IMR-90 (cell line): ENCODE measurements around the gene TOMM22. TPM values are rescaled to one million over a fixed set of nuclear protein-coding genes. Genes with fewer than 3 reads are reported as not detected.

ENCODE experiments used
- ATAC-seq: fragments of 200-7000 bp; cut with Tn5 transposase; 2 replicates; pipeline ENCODE4 v1.9.1; 2020; ENCODE audit warnings: low read depth, mild to moderate bottlenecking, moderate library complexity
- BruUV-seq: library from RNA; stranded (reverse); fragments of 400-500 nt; replicated peaks from 2 replicates; lab custom pipeline; 2021; lab: Mats Ljungman, UMichigan
- CTCF ChIA-PET: fragments of 300-600 bp; formaldehyde crosslinking; extraction: SDS; loops from one replicate; lab custom pipeline; 2021; ENCODE audit warnings: antibody characterized with exemption; lab: Yijun Ruan, JAX
- POLR2A ChIA-PET: fragments of 300-600 bp; sonication (Branson Sonifier 250); formaldehyde crosslinking; loops from one replicate; lab custom pipeline; 2022; ENCODE audit warnings: antibody characterized with exemption; ENCODE audit not compliant: unreplicated experiment; lab: Charles Lee
- DNase-seq: peaks from one replicate; pipeline ENCODE4 v3.0.0; 2013
- H2AFZ ChIP-seq: replicated peaks from 2 replicates; pipeline ENCODE3; 2013; ENCODE audit warnings: low read length, mild to moderate bottlenecking; ENCODE audit not compliant: poor library complexity
- H2AK5ac ChIP-seq: 2 replicates; pipeline ENCODE4 v1.6.1; 2013; ENCODE audit warnings: low read depth, low read length, inconsistent platforms
- H2AK9ac ChIP-seq: replicated peaks from 2 replicates; pipeline ENCODE3; 2013; ENCODE audit warnings: mild to moderate bottlenecking, low read depth, low read length, moderate library complexity; ENCODE audit not compliant: poor library complexity
- H2BK120ac ChIP-seq: 2 replicates; pipeline ENCODE4 v1.6.1; 2013; ENCODE audit warnings: low read depth, low read length, inconsistent platforms
- H2BK15ac ChIP-seq: 3 replicates; pipeline ENCODE4 v1.6.1; 2013; ENCODE audit warnings: low read depth, low read length, inconsistent platforms
- H2BK20ac ChIP-seq: 2 replicates; pipeline ENCODE4 v1.6.1; 2013; ENCODE audit warnings: low read depth, mild to moderate bottlenecking, inconsistent platforms, low read length, moderate library complexity
- H2BK5ac ChIP-seq: 2 replicates; pipeline ENCODE4 v1.6.1; 2013; ENCODE audit warnings: mild to moderate bottlenecking, low read depth, low read length, inconsistent platforms; ENCODE audit not compliant: poor library complexity, severe bottlenecking
- H3K14ac ChIP-seq: replicated peaks from 2 replicates; pipeline ENCODE4 v1.6.1; 2013; ENCODE audit warnings: low read depth, low read length, inconsistent platforms
- H3K18ac ChIP-seq: 2 replicates; pipeline ENCODE4 v1.6.1; 2013; ENCODE audit warnings: low read depth, low read length, control low read depth
- H3K23ac ChIP-seq: 2 replicates; pipeline ENCODE4 v1.6.1; 2013; ENCODE audit warnings: low read depth, low read length, inconsistent platforms
- H3K27ac ChIP-seq: 2 replicates; pipeline ENCODE4 v1.5.1; 2013; ENCODE audit warnings: mild to moderate bottlenecking, control low read depth, low read length; ENCODE audit not compliant: insufficient read depth
- H3K27me3 ChIP-seq: 2 replicates; pipeline ENCODE4 v1.6.1; 2013; ENCODE audit warnings: low read length; ENCODE audit not compliant: control insufficient read depth, insufficient read depth
- H3K36me3 ChIP-seq: 2 replicates; pipeline ENCODE4 v1.6.1; 2013; ENCODE audit warnings: low read length, mixed read lengths; ENCODE audit not compliant: control insufficient read depth, insufficient read depth
- H3K4ac ChIP-seq: 2 replicates; pipeline ENCODE4 v1.6.1; 2013; ENCODE audit warnings: low read depth, low read length, inconsistent platforms
- H3K4me1 ChIP-seq: 2 replicates; pipeline ENCODE4 v1.6.1; 2013; ENCODE audit warnings: low read length, mixed read lengths; ENCODE audit not compliant: control insufficient read depth, insufficient read depth
- H3K4me2 ChIP-seq: 2 replicates; pipeline ENCODE4 v1.6.1; 2013; ENCODE audit warnings: low read depth, mild to moderate bottlenecking, control low read depth, low read length, moderate library complexity
- H3K4me3 ChIP-seq: 2 replicates; pipeline ENCODE4 v1.5.1; 2013; ENCODE audit warnings: low read depth, mild to moderate bottlenecking, control low read depth, low read length, moderate library complexity; ENCODE audit not compliant: insufficient read depth
- H3K56ac ChIP-seq: 2 replicates; pipeline ENCODE4 v1.6.1; 2013; ENCODE audit warnings: low read length, inconsistent platforms; ENCODE audit not compliant: insufficient read depth; ENCODE audit errors: extremely low read depth
- H3K79me1 ChIP-seq, 2 experiments: 2 replicates each; pipeline ENCODE4 v1.6.1; 2013; ENCODE audit warnings: low read length in 2 of 2, inconsistent platforms in 1 of 2, low read depth in 1 of 2
- H3K9ac ChIP-seq: 2 replicates; pipeline ENCODE4 v1.6.1; 2013; ENCODE audit warnings: low read depth, low read length, control low read depth
- H3K9me1 ChIP-seq: 2 replicates; pipeline ENCODE4 v1.6.1; 2013; ENCODE audit warnings: low read length, inconsistent platforms; ENCODE audit not compliant: insufficient read depth
- H3K9me3 ChIP-seq: 2 replicates; pipeline ENCODE4 v1.6.1; 2013; ENCODE audit warnings: low read length; ENCODE audit not compliant: control insufficient read depth, insufficient read depth
- H4K20me1 ChIP-seq: 2 replicates; pipeline ENCODE4 v1.6.1; 2013; ENCODE audit warnings: low read length, inconsistent platforms; ENCODE audit not compliant: insufficient read depth
- H4K5ac ChIP-seq: 2 replicates; pipeline ENCODE4 v1.6.1; 2013; ENCODE audit warnings: mild to moderate bottlenecking, low read depth, low read length, control low read depth
- H4K8ac ChIP-seq, 2 experiments: 2 replicates each; pipeline ENCODE4 v1.6.1; 2013; ENCODE audit warnings: low read depth in 2 of 2, low read length in 2 of 2, control low read depth in 1 of 2, inconsistent platforms in 1 of 2
- H4K91ac ChIP-seq: 2 replicates; pipeline ENCODE4 v1.6.1; 2013; ENCODE audit warnings: low read depth, low read length, inconsistent platforms; ENCODE audit not compliant: insufficient read depth
- BHLHE40 ChIP-seq: fragments of 150-350 bp; IDR thresholded peaks from 2 replicates; pipeline ENCODE4 v1.6.1; 2016; ENCODE audit warnings: mild to moderate bottlenecking, low read depth, low read length
- CEBPB ChIP-seq: IDR thresholded peaks from 2 replicates; pipeline ENCODE4 v1.6.1; 2012; ENCODE audit warnings: low read depth, low read length, improper control_type of control experiment
- CHD1 ChIP-seq: IDR thresholded peaks from 2 replicates; pipeline ENCODE4 v1.6.1; 2012; ENCODE audit warnings: low read depth, low read length, improper control_type of control experiment
- FOS ChIP-seq: fragments of 150-350 bp; IDR thresholded peaks from 2 replicates; pipeline ENCODE4 v1.6.1; 2016; ENCODE audit warnings: low read depth, low read length
- MAFK ChIP-seq: IDR thresholded peaks from 2 replicates; pipeline ENCODE4 v1.6.1; 2012; ENCODE audit warnings: low read depth, low read length, improper control_type of control experiment
- MAZ ChIP-seq: IDR thresholded peaks from 2 replicates; pipeline ENCODE4 v1.6.1; 2012; ENCODE audit warnings: low read depth, mild to moderate bottlenecking, low read length, improper control_type of control experiment, moderate library complexity, borderline replicate concordance
- MXI1 ChIP-seq: IDR thresholded peaks from 2 replicates; pipeline ENCODE4 v1.6.1; 2012; ENCODE audit warnings: low read depth, mild to moderate bottlenecking, low read length, moderate library complexity, borderline replicate concordance
- NFE2L2 ChIP-seq: fragments of 150-350 bp; IDR thresholded peaks from 2 replicates; pipeline ENCODE4 v1.6.1; 2016; ENCODE audit warnings: low read depth, mild to moderate bottlenecking, low read length
- POLR2A ChIP-seq: IDR thresholded peaks from 2 replicates; pipeline ENCODE4 v1.6.1; 2012; ENCODE audit warnings: mild to moderate bottlenecking, low read depth, low read length
- RAD21 ChIP-seq: IDR thresholded peaks from 2 replicates; pipeline ENCODE4 v1.6.1; 2012; ENCODE audit warnings: low read length, improper control_type of control experiment
- RCOR1 ChIP-seq: IDR thresholded peaks from 2 replicates; pipeline ENCODE4 v1.6.1; 2012; ENCODE audit warnings: mild to moderate bottlenecking, low read length, improper control_type of control experiment; ENCODE audit not compliant: insufficient replicate concordance
- RFX5 ChIP-seq: IDR thresholded peaks from 2 replicates; pipeline ENCODE4 v1.8.0; 2012; ENCODE audit warnings: low read depth, mild to moderate bottlenecking, low read length, moderate library complexity
- SMC3 ChIP-seq: fragments of 150-350 bp; IDR thresholded peaks from 2 replicates; pipeline ENCODE4 v1.6.1; 2016; ENCODE audit warnings: low read depth, mild to moderate bottlenecking, antibody characterized with exemption, low read length, moderate library complexity
- WGBS, 2 experiments: methylation state at CpG; one replicate each; pipeline versions ENCODE4 v1.1.5 to v1.1.7; 2013; ENCODE audit warnings: missing lambda C conversion rate in 2 of 2; ENCODE audit not compliant: insufficient read length in 1 of 2; ENCODE audit errors: extremely low coverage in 2 of 2; 5-methylcytosine and 5-hydroxymethylcytosine counted together
- dilution Hi-C: fragments of 300-500 bp; cut with HindIII; formaldehyde crosslinking; loops from one replicate; pipeline ENCODE4 v1.14.3; 2018; ENCODE audit warnings: low sequenced_read_pairs; ENCODE audit not compliant: unreplicated experiment
- in situ Hi-C: fragments of 300-500 bp; cut with MboI; formaldehyde crosslinking; loops from 3 replicates; pipeline ENCODE4 v1.14.3; 2019; ENCODE audit warnings: low sequenced_read_pairs, inconsistent platforms, mixed read lengths
- intact Hi-C: fragments of 100-400 bp; cut with micrococcal nuclease; formaldehyde crosslinking; loops from 2 replicates; pipeline ENCODE4 v1.10.0; 2022
- polyA plus RNA-seq, 3 experiments: library from polyadenylated mRNA; depleted of rRNA; stranded (reverse); fragments of >200 nt; gene quantifications; 2 replicates each; pipeline ENCODE4 v1.2.3, GENCODE V29; 2012; ENCODE audit warnings: low replicate concordance in 1 of 3
- total RNA-seq: library from RNA; depleted of rRNA; stranded (reverse); fragments of >200 nt; gene quantifications from 2 replicates; pipeline ENCODE4 v1.2.3, GENCODE V29; 2012
- TF ChIP-seq, protein P1 (sequence below): conservative IDR thresholded peaks from 2 replicates; pipeline ENCODE4 v1.5.1; 2012; ENCODE audit warnings: mild to moderate bottlenecking, low read depth, low read length, improper control_type of control experiment
- TF ChIP-seq, protein P2 (sequence below): fragments of 150-350 bp; IDR thresholded peaks from 2 replicates; pipeline ENCODE4 v1.6.1; 2017; ENCODE audit warnings: mild to moderate bottlenecking, antibody characterized with exemption, low read length, low read depth

TOMM22 gene
- total and polyA plus RNA-seq, 2 of the 4 experiments (the other 2 are of a cell fraction): 38.7 to 78.0 TPM

DNA sequence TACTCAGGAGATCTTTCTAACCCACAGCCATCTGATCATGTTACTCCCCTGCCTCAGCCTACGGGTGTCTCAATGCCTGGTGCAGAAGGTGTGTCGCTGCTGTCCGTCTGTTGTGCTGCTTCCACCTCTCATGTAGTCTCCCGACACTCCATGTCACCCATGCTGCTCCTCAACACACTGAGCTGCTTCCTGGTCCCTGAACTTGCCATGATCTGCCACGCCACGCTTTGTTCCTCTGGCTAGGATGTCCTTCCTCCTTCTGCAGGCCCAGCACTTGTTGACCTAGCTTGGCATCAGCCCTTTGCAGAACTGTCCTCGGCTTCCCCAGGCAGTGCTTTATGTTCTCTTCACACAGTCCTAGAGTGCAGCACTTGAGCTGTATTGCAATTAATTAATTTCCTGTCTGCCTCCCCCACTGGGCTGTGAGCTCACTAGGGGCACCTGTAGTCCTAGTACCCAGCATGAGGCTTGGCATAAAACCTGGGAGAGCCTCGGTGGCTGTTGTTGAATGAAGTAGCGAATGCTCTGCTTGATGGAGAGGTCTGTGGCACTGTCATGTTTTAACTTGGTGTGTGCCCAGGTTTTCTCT, 33.5 kb downstream of the TOMM22 start:
- H3K9me3 ChIP-seq: no peaks in the 10 kb centered on the region
- no peak overlapping the region for H2BK120ac ChIP-seq
- H3K4ac ChIP-seq: no peak overlapping the region
- CTCF ChIA-PET: interaction anchor here (1.3 kb wide), 1 partner anchor 54 kb away, joined by 3 read pairs; no protein-coding TSS in a partner anchor
- TF ChIP-seq RFX5: no peak
- no peak for TF ChIP-seq CEBPB
- no peak for TF ChIP-seq POLR2A
- TF ChIP-seq FOS: no peak
- TF ChIP-seq NFE2L2: no peak
- TF ChIP-seq BHLHE40: no peak
- TF ChIP-seq, protein P1, sequence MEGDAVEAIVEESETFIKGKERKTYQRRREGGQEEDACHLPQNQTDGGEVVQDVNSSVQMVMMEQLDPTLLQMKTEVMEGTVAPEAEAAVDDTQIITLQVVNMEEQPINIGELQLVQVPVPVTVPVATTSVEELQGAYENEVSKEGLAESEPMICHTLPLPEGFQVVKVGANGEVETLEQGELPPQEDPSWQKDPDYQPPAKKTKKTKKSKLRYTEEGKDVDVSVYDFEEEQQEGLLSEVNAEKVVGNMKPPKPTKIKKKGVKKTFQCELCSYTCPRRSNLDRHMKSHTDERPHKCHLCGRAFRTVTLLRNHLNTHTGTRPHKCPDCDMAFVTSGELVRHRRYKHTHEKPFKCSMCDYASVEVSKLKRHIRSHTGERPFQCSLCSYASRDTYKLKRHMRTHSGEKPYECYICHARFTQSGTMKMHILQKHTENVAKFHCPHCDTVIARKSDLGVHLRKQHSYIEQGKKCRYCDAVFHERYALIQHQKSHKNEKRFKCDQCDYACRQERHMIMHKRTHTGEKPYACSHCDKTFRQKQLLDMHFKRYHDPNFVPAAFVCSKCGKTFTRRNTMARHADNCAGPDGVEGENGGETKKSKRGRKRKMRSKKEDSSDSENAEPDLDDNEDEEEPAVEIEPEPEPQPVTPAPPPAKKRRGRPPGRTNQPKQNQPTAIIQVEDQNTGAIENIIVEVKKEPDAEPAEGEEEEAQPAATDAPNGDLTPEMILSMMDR: no peak
- no peak for TF ChIP-seq SMC3
- no peak for TF ChIP-seq CHD1
- TF ChIP-seq MAFK: no peak
- TF ChIP-seq MAZ: no peak
- TF ChIP-seq, protein P2, sequence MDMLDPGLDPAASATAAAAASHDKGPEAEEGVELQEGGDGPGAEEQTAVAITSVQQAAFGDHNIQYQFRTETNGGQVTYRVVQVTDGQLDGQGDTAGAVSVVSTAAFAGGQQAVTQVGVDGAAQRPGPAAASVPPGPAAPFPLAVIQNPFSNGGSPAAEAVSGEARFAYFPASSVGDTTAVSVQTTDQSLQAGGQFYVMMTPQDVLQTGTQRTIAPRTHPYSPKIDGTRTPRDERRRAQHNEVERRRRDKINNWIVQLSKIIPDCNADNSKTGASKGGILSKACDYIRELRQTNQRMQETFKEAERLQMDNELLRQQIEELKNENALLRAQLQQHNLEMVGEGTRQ: no peak
- TF ChIP-seq MXI1: no peak
- TF ChIP-seq RCOR1: no peak
- no peak for TF ChIP-seq RAD21
- no peak overlapping the region for H3K56ac ChIP-seq
- POLR2A ChIA-PET: no interaction called here
- no peak for ATAC-seq
- H4K5ac ChIP-seq: no peak overlapping the region
- H2AFZ ChIP-seq: no peak overlapping the region
- no peak overlapping the region for H2BK20ac ChIP-seq
- peaks cover 39 to 87% of the 10 kb centered on the region in 2 experiments; a peak in 3 of 4 replicates for H3K79me1 ChIP-seq
- H3K4me2 ChIP-seq: no peak overlapping the region
- no peak overlapping the region for H3K9ac ChIP-seq
- no peak overlapping the region for H2BK15ac ChIP-seq
- H4K91ac ChIP-seq: no peak overlapping the region
- H2BK5ac ChIP-seq: no peak overlapping the region
- peaks cover 70% of the 10 kb centered on the region for H4K20me1 ChIP-seq
- peaks cover 32% of the 10 kb centered on the region for H3K9me1 ChIP-seq
- H3K4me1 ChIP-seq: peaks cover 4% of the 10 kb centered on the region
- in situ Hi-C loops: no loop called here
- no peak overlapping the region for H3K14ac ChIP-seq
- DNase-seq: no peak
- peaks cover 22% of the 10 kb centered on the region for H3K36me3 ChIP-seq
- 91% methylated on average over 6 of the region's 9 CpGs; no CpG with 5 or more reads in 1 of the 2 experiments for WGBS, 2 experiments
- dilution Hi-C loops: no loop called here
- no peak overlapping the region for H2AK5ac ChIP-seq
- no peaks in the 10 kb centered on the region for H3K27me3 ChIP-seq
- H4K8ac ChIP-seq: no peak overlapping the region
- BruUV-seq: no TSS peak
- intact Hi-C loops: no loop called here
- H3K4me3 ChIP-seq: no peak overlapping the region
- no peak overlapping the region for H2AK9ac ChIP-seq
- no peak overlapping the region for H3K18ac ChIP-seq
- H3K23ac ChIP-seq: no peak overlapping the region
- H3K27ac ChIP-seq: no peak overlapping the region
